A549 treated with CORT108297 at 1 μM for 4 hours (cell line): ENCODE results near the gene PCDH1. TPM values are rescaled to one million over a fixed set of nuclear protein-coding genes. Genes with fewer than 3 reads are reported as not detected.

Experiments
- total RNA-seq: library from RNA; stranded (reverse); fragments of 200-300 nt; extraction: Qiagen RNA extraction; gene quantifications from 5 replicates; pipeline ENCODE4 v1.2.3, GENCODE V29; 2022

The PCDH1 gene
- 1.7 to 3.3 TPM (median 2.4 TPM) in 5 replicates for total RNA-seq

GRCh38 chr5:141878186-141878710, at the start of gene PCDH1:
TSS of gene PCDH1 (minus strand) at chr5:141878410. CDS start at chr5:141878262, 148 bp downstream.

GRCh38 chr5:141923448-141924313, 45.5 kb upstream of the PCDH1 start, which contains the start of gene DELE1:
TSS of gene DELE1 (plus strand) at chr5:141923871. CDS start at chr5:141923942, 71 bp downstream.

Other genes with a start within 250 kb of the PCDH1 start
- gene HDAC3, start 241.6 kb downstream of the PCDH1 start, total RNA-seq: 46.2 to 54.2 TPM (median 48.7 TPM) in 5 replicates
- gene RELL2, start 241.4 kb downstream of the PCDH1 start, total RNA-seq: 2.9 to 5.2 TPM (median 4.9 TPM) in 5 replicates
- gene FCHSD1, start 227.0 kb downstream of the PCDH1 start, total RNA-seq: 6.9 to 13.2 TPM (median 10.0 TPM) in 5 replicates
- 4.1 to 5.9 TPM (median 5.5 TPM) in 5 replicates for gene ARAP3, start 196.2 kb downstream of the PCDH1 start, total RNA-seq
- gene DELE1, start 45.5 kb upstream of the PCDH1 start, total RNA-seq: 42.3 to 64.0 TPM (median 57.0 TPM) in 5 replicates
- gene PCDH12, start 79.8 kb upstream of the PCDH1 start, total RNA-seq: 0.01 to 0.09 TPM (median 0.02 TPM) in 3 of 5 replicates, not detected in the others
- 43.4 to 60.2 TPM (median 51.8 TPM) in 5 replicates for gene RNF14, start 90.7 kb upstream of the PCDH1 start, total RNA-seq
- gene GNPDA1, start 134.6 kb upstream of the PCDH1 start, total RNA-seq: 63.9 to 86.4 TPM (median 67.7 TPM) in 5 replicates
- 47.1 to 53.8 TPM (median 51.2 TPM) in 5 replicates for gene NDFIP1, start 230.4 kb upstream of the PCDH1 start, total RNA-seq